Measurements from ENCODE around the gene ALDH3B1. TPM values are rescaled to one million over a fixed set of nuclear protein-coding genes. Genes with fewer than 3 reads are reported as not detected.
"Not testable (repeated sequence)": the region's sequence is repeated elsewhere in the genome, so short reads cannot be mapped to it uniquely, and the experiment has no call there.

ALDH3B1 gene
- 52.3 and 59.8 TPM in 2 replicates for total RNA-seq (2014; rRNA removed; shearing (Covaris generic))

GRCh38 chr11:68010090-68011041 is at the start of gene ALDH3B1:
Gene ALDH3B1 (plus strand): TSS chr11:68010327. CDS start chr11:68015298, 4,971 bp downstream.
- Histone ChIP-seq H3K36me3 (peaks cover 24% of the 10 kb centered on the region), H3K27ac (peak within 1 kb of the TSS; percentile 98), H3K27me3 (replicated peaks) (no peaks in the 10 kb centered on the region), H3K4me3 (peak within 1 kb of the TSS; percentile 43), H3K9me3 (replicated peaks) (no peaks in the 10 kb centered on the region), H3K4me1 (replicated peaks) (peaks cover 62% of the 10 kb centered on the region)
- DNase-seq (ENCODE audit: low read depth in 1 of 2, low spot score in 2 of 2): peak; percentile 99

GRCh38 chr11:67963217-67963616 is 46.9 kb upstream of the ALDH3B1 start:
- not testable (repeated sequence) for H3K4me1 ChIP-seq (replicated peaks); H3K9me3 ChIP-seq (replicated peaks); H3K4me3 ChIP-seq; DNase-seq (ENCODE audit: low read depth in 1 of 2, low spot score in 2 of 2); H3K36me3 ChIP-seq; H3K27ac ChIP-seq
- peaks cover 43% of the 10 kb centered on the region for H3K27me3 ChIP-seq (replicated peaks)

GRCh38 chr11:67963879-67964278 is 46.2 kb upstream of the ALDH3B1 start:
- not testable (repeated sequence) for DNase-seq (ENCODE audit: low read depth in 1 of 2, low spot score in 2 of 2); H3K4me1 ChIP-seq (replicated peaks); H3K4me3 ChIP-seq; H3K36me3 ChIP-seq; H3K27ac ChIP-seq; H3K9me3 ChIP-seq (replicated peaks)
- peaks cover 37% of the 10 kb centered on the region for H3K27me3 ChIP-seq (replicated peaks)

- not testable (repeated sequence) for H3K9me3 ChIP-seq (replicated peaks); H3K4me3 ChIP-seq; H3K36me3 ChIP-seq; H3K4me1 ChIP-seq (replicated peaks); H3K27ac ChIP-seq; DNase-seq (ENCODE audit: low read depth in 1 of 2, low spot score in 2 of 2)
- H3K27me3 ChIP-seq (replicated peaks): peaks cover 35% of the 10 kb centered on the region
Observed at GRCh38 chr11:67964746-67965145, 45.4 kb upstream of the ALDH3B1 start.

- DNase-seq (ENCODE audit: low read depth in 1 of 2, low spot score in 2 of 2); H3K9me3 ChIP-seq (replicated peaks); H3K4me1 ChIP-seq (replicated peaks); H3K36me3 ChIP-seq; H3K4me3 ChIP-seq; H3K27ac ChIP-seq: not testable (repeated sequence)
- H3K27me3 ChIP-seq (replicated peaks): peaks cover 25% of the 10 kb centered on the region
Observed at GRCh38 chr11:67965830-67966348, 44.2 kb upstream of the ALDH3B1 start.

- DNase-seq (ENCODE audit: low read depth in 1 of 2, low spot score in 2 of 2); H3K27ac ChIP-seq; H3K27me3 ChIP-seq (replicated peaks); H3K4me3 ChIP-seq; H3K4me1 ChIP-seq (replicated peaks); H3K36me3 ChIP-seq; H3K9me3 ChIP-seq (replicated peaks): not testable (repeated sequence)
Observed at GRCh38 chr11:67974746-67975145, 35.4 kb upstream of the ALDH3B1 start.

- not testable (repeated sequence) for H3K36me3 ChIP-seq; H3K4me1 ChIP-seq (replicated peaks)
Observed at GRCh38 chr11:67978766-67979418, 31.2 kb upstream of the ALDH3B1 start.

GRCh38 chr11:67981226-67981625 is 28.9 kb upstream of the ALDH3B1 start:
- not testable (repeated sequence) for H3K27me3 ChIP-seq (replicated peaks); H3K4me1 ChIP-seq (replicated peaks); H3K36me3 ChIP-seq; H3K27ac ChIP-seq; H3K4me3 ChIP-seq; H3K9me3 ChIP-seq (replicated peaks); DNase-seq (ENCODE audit: low read depth in 1 of 2, low spot score in 2 of 2)

More at GRCh38 chr11:67978766-67979418, 31.2 kb upstream of the ALDH3B1 start:
- H3K4me3 ChIP-seq; H3K27me3 ChIP-seq (replicated peaks); H3K27ac ChIP-seq; H3K9me3 ChIP-seq (replicated peaks): not testable (repeated sequence)
- peak in 1 of 2 experiments; percentile 79 for DNase-seq (ENCODE audit: low read depth in 1 of 2, low spot score in 2 of 2)

- H3K27me3 ChIP-seq (replicated peaks); H3K36me3 ChIP-seq; DNase-seq (ENCODE audit: low read depth in 1 of 2, low spot score in 2 of 2); H3K4me3 ChIP-seq; H3K9me3 ChIP-seq (replicated peaks); H3K27ac ChIP-seq; H3K4me1 ChIP-seq (replicated peaks): not testable (repeated sequence)
Observed at GRCh38 chr11:67982255-67982857, 27.8 kb upstream of the ALDH3B1 start.

- Histone ChIP-seq H3K36me3 (no peaks in the 10 kb centered on the region), H3K4me3 (no peak overlapping the region), H3K9me3 (replicated peaks) (no peaks in the 10 kb centered on the region), H3K27ac (no peak overlapping the region), H3K4me1 (replicated peaks) (0 out of 2 replicates have a peak, but pooled peaks cover under 1% of the 10 kb centered on the region), H3K27me3 (replicated peaks) (no peaks in the 10 kb centered on the region; the same call in 1 of the 2 replicates)
- no peak for DNase-seq (ENCODE audit: low read depth in 1 of 2, low spot score in 2 of 2)
Observed at GRCh38 chr11:67983951-67984350, 26.2 kb upstream of the ALDH3B1 start.

- H3K27me3 ChIP-seq (replicated peaks); H3K4me1 ChIP-seq (replicated peaks); H3K27ac ChIP-seq; H3K4me3 ChIP-seq; DNase-seq (ENCODE audit: low read depth in 1 of 2, low spot score in 2 of 2); H3K9me3 ChIP-seq (replicated peaks); H3K36me3 ChIP-seq: not testable (repeated sequence)
Observed at GRCh38 chr11:67985302-67985701, 24.8 kb upstream of the ALDH3B1 start.

GRCh38 chr11:67990546-67991346 is 19.4 kb upstream of the ALDH3B1 start:
- not testable (repeated sequence) for DNase-seq (ENCODE audit: low read depth in 1 of 2, low spot score in 2 of 2); H3K27ac ChIP-seq; H3K4me3 ChIP-seq

More at GRCh38 chr11:67990546-67991346, 19.4 kb upstream of the ALDH3B1 start:
- not testable (repeated sequence) for H3K4me1 ChIP-seq (replicated peaks); H3K9me3 ChIP-seq (replicated peaks); H3K36me3 ChIP-seq; H3K27me3 ChIP-seq (replicated peaks)
